ENCODE data around the gene FAR2.

DNA sequence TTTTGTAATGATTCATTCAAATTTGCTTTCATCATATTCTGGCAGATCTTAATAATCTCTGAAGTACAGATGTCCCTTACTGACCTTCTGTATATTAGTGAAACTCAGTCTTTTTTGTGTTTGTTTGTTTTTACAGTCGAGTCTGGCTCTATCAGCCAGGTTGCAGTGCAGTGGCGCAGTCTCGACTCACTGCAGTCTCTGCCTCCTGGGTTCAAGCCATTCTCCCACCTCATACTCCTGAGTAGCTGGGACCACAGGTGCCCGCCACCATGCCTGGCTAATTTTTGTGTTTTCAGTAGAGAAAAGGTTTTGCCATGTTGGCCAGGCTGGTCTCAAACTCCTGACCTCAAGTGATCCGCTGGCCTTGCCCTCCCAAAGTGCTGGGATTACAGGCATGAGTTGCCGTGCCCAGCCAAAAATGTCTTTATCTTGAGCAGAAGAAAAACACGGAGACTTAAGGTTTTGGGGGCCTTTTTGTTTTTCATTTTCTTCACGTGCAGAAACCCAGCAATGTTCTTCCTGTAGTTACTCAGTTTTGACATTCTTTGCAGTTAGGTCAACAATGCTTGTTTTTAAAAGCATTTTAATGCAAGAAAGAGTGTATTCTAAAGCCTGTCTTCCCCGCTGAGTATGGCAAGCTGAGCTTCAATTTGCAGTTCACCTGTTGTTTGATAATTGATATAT is 79.5 kb downstream of the FAR2 start:
- TF ChIP-seq, protein P1, sequence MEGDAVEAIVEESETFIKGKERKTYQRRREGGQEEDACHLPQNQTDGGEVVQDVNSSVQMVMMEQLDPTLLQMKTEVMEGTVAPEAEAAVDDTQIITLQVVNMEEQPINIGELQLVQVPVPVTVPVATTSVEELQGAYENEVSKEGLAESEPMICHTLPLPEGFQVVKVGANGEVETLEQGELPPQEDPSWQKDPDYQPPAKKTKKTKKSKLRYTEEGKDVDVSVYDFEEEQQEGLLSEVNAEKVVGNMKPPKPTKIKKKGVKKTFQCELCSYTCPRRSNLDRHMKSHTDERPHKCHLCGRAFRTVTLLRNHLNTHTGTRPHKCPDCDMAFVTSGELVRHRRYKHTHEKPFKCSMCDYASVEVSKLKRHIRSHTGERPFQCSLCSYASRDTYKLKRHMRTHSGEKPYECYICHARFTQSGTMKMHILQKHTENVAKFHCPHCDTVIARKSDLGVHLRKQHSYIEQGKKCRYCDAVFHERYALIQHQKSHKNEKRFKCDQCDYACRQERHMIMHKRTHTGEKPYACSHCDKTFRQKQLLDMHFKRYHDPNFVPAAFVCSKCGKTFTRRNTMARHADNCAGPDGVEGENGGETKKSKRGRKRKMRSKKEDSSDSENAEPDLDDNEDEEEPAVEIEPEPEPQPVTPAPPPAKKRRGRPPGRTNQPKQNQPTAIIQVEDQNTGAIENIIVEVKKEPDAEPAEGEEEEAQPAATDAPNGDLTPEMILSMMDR (IDR thresholded peaks at IDR 0.05): no peak
- no peak for TF ChIP-seq POLR2A (IDR thresholded peaks at IDR 0.05)
